Stimulated activated CD4-positive, alpha-beta T cell treated with anti-CD3 and anti-CD28 coated beads, Interleukin-4, amount 100 ng/mL, for 1 hour (primary cell): ENCODE data around the gene OMD.

Experiments
- DNase-seq: peaks from one replicate; pipeline ENCODE4 v3.0.0-alpha.2; 2020

Gene OMD, protein sequence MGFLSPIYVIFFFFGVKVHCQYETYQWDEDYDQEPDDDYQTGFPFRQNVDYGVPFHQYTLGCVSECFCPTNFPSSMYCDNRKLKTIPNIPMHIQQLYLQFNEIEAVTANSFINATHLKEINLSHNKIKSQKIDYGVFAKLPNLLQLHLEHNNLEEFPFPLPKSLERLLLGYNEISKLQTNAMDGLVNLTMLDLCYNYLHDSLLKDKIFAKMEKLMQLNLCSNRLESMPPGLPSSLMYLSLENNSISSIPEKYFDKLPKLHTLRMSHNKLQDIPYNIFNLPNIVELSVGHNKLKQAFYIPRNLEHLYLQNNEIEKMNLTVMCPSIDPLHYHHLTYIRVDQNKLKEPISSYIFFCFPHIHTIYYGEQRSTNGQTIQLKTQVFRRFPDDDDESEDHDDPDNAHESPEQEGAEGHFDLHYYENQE

GRCh38 chr9:92424340-92424739 is at the start of gene OMD:
OMD (minus strand) TSS chr9:92424471; CDS start chr9:92417558, 6,913 bp downstream.
- no peak for DNase-seq

DNA sequence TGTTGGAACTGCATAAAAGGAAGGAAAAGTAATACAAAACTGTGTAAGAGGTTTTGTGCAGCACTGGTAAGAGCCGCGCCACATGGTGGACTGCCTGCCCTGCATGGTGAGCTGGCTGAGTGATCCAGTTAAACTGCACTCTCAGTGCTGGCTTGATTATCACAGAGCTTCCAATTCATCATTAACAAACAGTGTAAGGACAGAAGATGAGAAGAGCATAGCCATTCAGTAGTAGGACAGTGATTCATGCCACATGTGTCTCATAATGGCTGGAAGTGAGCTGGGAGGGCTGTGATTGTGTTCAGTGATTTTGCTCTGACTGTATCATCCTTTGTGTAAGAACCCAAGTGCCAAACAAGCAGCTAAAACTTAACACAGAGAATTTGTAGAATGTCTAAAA is 43.9 kb upstream of the OMD start:
- DNase-seq = no peak

GRCh38 chr9:92467511-92467910 is 43.2 kb upstream of the OMD start:
- DNase-seq = no peak

DNA sequence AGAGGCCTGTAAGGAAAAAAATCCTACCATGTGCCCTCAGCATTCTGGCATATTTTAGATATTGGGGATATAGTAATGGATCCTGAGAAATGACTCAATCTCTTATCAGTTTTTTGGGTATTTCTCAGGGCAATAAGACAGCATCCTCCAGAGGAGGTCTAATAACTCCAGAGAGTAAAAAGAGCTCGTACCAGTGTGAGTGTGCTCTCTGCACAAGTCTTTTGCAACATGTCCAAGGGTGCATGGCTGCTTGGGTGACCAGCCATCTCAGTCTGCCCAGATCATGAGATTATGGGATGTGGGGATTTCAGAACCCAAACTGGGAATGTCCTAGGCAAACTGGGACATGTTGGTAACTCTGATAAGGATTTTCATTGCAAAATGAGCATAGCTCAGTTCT is 42.8 kb upstream of the OMD start:
- no peak for DNase-seq

- DNase-seq = no peak
Observed at GRCh38 chr9:92463984-92464383, 39.7 kb upstream of the OMD start.

DNA sequence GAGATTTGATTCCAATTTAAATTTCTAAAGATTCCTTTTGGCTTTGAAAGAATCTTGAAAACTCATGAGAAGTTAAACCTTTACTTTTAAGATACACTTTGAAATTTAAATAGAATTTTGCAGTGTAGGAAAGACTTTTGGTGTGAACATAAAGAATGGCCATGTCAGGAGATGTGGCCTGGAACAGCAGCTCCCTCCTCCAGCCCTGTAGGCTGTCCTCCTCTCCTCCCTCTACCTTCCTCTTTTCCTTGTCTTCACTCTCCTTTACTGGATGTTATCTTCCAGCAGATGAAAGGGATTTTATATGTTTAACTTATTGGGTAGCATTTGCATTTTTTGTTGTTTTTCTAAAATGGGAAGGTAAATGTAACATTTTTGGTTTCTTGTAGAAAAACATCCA is 39.1 kb upstream of the OMD start:
- no peak for DNase-seq

DNA sequence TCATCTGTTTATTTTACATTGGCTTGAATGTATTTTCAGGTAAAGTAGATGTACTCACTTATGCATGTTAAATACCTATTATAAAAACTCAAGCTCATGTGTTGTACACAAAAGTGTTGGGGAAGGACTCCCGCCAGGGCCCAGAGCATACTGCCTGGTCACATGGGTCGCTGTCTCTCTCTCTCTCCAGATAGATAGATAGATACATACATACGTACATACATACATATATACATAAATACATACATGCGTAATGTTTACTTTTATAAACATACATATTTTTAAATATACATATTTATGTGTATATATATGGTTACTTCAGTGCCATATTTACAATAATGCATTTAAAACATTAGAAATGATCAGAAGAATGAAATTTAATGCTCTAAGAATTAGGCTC is 33.3 kb upstream of the OMD start:
- no peak for DNase-seq

DNA sequence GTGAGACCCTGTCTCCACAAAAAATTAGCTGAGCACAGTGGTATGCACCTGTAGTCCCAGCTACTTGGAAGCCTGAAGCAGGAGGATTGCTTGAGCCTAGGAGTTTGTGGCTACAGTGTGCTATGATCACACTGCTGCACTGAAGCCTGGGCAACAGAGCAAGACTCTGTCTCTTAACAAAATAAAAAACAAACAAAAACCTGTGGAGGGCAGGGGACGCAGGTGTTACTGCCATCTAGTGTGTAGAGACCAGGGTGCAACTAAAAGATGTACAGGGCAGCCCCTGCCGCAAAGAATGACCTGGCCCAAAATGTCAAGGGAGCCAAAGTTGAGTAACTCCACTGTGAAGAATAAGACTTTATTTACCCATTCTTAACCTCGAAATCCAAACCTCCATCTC is 30.9 kb upstream of the OMD start:
- DNase-seq = no peak

GRCh38 chr9:92446536-92446935 is 22.3 kb upstream of the OMD start:
- no peak for DNase-seq

DNA sequence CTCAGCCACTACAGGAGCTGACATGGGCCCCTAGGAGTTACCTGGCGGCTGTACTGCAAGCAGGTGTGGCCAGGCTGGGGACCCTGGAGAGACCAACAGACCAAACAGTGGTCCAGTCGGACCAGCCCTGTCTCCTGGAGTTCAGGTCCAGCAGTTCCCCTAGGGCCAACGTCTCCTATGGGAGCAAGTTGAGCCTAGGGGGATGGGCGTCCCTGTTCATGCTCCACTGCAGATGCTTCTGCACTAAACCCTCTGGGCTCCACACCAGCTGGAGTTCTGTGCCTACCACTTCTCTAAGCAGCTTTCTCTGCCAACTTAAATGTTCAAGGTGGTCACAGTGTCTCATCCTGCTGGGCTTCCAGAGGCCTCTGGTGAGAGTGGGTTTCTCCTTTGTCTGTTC is 20.6 kb upstream of the OMD start:
- DNase-seq = no peak

GRCh38 chr9:92440751-92441046 is 16.4 kb upstream of the OMD start:
- DNase-seq = no peak

GRCh38 chr9:92439921-92440750 is 15.9 kb upstream of the OMD start:
- DNase-seq = no peak

DNA sequence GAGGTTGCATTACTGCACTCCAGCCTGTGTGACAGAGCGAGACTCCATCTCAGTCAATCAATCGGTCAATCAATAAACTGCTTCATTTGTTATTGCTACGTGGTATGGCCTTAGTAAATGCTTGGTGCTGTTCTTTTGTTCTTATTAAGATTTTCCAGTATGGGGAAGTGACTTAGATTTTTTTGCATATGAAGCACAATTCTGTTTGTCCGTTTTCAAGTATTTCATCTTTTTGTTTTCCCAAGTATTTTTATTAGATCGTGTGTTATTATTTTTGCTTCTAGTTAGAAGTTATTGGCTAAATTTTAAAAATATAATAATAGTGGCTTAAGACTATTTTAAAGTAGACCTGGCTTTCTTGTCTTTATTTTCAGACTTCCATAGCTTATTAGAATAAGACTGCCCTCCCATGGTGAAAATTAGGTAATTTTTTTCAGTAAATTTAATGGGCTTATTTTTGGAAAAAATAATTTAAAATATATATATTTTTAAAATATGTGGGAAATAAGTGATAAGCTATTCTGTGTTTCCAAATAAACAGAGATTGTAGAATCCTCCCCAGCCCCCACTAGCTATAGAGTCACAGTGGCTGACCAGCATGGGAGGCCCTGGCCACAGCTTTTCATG is 14.7 kb upstream of the OMD start:
- no peak for DNase-seq

DNA sequence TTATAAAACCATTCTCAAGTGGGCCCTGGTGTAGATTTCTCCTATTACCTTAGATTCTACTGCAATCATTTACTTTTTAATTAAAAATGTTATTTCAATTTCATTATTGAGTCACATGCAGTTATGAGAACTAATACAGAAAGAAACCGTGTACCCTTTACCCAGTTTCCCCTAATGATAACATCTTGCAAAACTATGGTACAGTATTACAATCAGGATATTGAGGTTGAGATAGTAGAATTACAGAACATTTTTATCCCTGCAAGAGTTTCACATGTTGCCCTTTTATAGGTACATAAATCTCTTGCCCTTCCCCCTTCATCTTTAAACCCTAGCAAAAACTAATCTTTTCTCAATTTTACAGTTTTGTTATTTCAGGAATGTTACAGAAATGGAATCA is 11.0 kb upstream of the OMD start:
- DNase-seq = no peak

GRCh38 chr9:92432972-92433548 is 8.8 kb upstream of the OMD start:
- DNase-seq = no peak

DNA sequence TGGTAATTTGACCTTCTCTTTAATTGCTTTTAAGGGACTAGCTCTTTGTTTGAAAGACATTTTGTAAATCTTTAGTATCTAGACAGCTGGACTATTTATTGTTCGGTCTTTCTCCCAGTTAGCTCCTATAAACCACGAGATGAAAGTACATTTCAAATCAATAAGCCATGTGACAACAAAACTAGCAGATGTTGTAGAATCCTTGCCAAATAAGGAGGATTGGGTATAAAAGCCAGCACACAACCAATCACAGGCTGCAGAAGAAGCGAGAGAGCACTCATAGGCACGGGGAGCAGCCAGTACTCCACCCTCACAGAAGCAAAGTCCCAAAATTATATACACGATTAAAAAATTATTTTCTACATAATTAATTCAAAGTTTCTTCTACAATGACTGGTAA is 8.1 kb upstream of the OMD start:
- DNase-seq = no peak

DNA sequence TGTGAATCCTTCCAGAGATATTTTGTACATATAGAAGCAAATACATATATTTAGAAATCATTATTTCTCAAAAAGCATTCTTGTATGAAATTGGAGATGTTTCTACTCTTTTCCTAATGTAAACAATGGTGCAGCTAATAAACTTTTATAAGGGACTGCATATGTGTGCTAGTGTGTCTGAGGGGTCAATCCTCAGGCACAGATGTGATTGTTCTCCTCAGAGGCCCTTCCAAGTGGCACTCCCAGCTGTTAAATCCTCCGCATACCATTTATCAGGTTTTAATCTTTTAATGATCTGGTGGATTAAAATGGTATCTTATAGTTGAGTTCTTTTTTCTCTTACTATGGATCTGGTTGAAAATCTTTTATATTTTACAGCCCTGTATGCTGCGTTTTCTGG is 5.6 kb upstream of the OMD start:
- no peak for DNase-seq

DNA sequence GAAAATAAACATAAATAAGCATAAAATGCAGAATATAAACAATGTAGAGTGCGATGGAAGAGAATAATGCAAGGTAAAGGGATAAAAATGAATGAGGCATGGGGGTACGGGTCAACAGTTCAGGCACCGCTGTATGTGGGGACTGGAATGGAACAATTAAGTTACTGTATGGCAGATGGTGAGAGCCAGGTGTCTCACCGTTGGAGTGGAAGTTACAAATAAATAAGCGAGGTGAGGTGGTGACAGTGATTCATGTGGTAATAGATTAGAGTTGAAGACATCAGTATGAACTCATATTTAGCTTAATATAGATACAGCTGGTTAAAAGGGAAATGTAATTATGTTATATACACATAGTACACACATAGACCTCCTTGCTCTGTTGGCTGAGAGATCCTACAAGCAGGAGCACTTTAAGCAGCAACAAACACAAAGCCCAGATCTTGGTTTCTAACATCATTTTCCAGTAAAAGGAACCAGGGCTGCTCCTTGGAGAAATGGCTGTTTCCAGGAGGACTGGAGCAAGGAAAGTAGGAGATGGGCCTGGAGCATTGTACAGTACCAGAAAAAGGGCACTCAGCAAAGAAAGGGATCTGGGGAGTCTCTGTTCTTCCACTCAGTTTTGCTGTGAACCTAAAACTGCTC is 2.4 kb upstream of the OMD start:
- DNase-seq = no peak

- no peak for DNase-seq
Observed at GRCh38 chr9:92425474-92425873, 1.2 kb upstream of the OMD start.

DNA sequence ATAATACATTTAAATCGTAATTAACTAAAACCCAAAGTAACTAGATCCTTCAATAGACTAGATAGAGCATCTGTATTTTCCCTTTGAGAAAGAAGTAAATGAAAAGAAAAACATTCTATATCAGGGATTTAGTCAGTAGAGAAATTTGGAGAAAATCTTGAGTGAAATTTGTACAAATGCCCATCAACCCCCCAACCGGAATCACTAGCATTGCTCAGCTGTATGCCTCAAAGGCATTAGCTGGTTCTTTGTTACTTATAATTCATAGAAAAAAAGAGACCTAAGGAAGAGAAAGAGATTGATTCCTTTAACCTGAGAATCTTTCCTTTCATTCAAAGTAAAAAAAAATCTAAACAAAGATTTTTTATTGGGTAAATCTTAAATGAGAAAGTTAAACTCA is 659 bp downstream of the OMD start:
- DNase-seq = no peak

GRCh38 chr9:92422611-92423338 is 1.5 kb downstream of the OMD start:
- DNase-seq = no peak

- no peak for DNase-seq
Observed at GRCh38 chr9:92414566-92414965, 9.7 kb downstream of the OMD start.
